ENCODE measurements around the gene ADARB2.

The ADARB2 gene

DNA sequence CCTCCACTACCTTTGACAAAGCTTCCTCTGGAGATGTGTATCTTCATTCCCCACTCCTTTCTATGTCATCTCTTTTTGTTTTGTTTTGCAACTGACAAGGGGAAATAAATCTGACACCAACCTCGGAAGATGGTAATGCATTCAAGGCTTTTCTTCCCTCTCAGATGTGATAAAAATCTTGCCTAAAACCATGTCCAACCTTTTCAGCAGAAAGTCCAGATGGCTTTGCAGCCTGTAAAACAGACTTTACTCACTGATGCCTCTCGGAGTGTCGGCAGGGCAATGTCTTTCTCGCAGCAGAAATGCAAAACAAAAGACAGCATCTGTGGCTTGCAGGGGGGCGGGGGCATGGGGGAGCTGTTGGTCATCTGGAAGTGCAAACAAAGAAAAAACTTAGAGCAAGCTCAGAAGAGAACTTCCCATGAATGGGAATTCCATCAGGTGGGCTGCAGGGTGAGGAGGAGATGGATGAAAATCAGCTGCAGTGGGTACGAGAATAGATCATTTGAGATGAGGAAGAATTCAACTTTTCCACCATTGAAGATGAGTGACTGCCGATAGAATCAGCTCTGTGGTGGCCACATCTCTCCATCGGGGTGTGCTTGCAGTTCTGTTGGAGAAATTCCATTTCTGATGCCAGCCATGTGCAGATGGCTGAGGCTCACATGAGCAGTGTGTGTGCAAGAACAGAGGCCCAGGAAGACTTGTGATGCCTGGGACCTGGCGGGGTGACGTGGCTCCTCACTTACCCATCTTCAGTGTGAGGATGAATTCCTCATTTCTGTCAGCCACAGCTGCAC is 443.5 kb downstream of the ADARB2 start:
- DNase-seq = no peak

DNA sequence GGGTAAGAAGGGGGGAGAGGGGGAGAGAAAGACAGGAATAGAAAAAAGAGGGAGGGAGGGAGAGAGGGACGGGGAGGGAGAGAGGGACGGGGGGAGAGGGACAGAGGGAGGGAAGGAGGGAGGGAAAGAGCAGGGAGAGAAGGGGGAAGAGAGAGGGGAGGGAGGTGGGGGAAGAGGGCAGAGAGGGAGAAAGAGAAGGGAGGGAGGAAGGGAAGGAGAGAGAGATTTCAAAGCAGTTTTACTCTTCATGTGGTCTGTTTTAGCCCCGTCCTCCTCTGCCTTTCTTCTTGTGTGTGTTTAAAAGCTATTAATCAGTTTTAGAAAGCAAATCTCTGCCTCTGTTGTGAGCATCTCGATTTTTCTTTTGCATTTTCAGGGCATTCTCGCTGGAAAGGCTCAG is 444.2 kb downstream of the ADARB2 start:
- DNase-seq = no peak

DNA sequence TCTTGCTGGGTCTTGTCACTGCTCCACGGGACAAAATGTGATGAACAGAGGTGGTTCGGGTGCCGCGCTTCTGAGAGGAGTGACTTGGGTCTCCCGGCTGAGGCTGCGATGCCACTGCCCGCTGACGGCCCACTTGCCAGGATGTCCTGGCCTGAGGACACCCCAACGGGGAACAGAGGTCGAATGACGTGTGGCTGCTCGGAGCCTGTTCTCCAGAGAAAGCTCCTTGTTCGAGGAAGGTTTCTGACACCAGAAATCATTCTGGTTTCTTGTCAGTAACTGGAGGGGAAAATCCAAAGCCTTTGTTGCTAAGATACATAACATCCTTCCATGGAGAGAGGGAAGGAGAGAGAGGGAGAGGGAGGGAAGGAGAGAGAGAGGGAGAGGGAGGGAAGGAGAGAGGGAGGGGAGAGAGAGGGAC is 444.7 kb downstream of the ADARB2 start:
- no peak for DNase-seq

DNA sequence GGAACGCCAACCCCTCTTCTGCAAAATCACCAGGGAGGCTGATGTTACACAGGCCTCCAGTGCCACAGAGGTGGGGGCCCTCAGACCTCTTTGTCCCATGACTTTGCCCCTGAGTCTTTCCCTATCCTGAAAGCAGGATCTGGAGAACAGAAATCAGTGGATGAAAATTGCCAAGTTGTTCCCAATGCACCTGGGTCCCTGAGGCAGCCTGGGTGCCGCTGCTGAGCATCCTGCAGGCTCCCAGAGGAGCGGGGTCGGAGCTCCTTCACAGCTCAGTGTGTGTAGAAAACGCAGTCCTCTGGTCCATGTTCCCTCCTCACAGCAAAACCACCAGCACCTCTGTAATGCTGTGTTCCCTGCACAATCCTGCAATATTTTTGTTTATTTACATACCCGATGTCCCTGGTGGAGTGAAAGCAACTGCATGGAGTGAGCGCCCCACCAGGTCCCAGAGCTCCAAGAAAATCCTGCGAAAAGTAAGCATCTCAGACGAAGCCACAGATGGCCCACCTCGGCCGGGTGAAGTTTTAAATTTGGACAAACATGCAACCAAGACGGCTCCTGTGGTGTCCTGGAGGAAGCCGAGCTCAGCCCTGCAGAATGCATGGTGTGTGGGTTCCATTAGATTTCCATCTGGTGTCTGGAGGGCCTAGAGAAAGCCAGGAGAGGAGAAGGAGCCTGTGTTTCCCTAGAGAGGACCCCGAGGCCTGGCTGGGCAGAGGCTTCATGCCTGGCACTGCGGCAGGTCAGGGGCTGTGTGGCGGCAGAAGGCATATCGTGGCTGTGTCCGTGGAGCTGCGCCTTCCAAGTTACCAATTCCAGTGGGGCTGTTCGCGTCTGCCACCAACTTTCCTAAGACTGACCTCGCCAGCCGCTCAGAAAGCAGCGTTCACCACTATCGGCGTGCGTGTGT is 445.9 kb downstream of the ADARB2 start:
- no peak for DNase-seq

DNA sequence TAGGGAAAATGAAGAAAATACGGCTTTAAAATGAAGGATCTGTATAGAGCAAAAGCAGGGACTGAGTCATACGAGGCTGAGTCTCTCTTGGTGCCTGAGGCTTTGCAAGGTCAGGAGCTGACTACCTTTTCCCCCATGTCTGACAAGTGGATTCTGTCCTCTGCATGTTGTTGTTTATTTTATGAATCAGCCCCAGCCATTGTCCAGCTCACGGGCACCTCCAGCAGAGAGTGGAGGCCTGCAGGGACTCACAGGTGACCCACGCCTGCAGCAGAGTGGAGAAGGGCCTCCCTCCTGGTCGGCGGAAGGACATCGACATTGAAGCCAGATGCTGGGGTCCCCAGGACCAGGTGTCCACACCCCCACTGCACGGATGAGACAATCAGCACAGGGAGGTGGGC is 447.3 kb downstream of the ADARB2 start:
- no peak for DNase-seq

DNA sequence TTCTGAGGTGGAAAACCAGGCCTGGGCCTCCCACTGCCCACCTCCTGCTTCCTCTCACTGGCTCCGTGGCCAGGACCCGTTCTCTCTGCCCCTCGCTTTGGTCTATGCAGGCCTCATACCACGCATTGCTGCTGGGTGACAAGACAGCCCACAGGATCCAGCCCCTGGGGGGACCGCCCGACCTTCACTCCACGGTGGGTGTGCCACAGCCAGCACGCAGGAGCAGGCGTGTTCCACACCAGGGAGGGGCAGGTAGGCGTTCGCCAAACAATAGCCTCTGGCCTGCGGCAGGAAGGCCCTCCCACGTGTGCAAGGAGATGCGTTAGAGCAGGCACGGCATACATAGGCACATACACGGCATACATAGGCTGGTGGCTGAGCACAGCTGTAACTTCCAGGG is 447.7 kb downstream of the ADARB2 start:
- DNase-seq = no peak

DNA sequence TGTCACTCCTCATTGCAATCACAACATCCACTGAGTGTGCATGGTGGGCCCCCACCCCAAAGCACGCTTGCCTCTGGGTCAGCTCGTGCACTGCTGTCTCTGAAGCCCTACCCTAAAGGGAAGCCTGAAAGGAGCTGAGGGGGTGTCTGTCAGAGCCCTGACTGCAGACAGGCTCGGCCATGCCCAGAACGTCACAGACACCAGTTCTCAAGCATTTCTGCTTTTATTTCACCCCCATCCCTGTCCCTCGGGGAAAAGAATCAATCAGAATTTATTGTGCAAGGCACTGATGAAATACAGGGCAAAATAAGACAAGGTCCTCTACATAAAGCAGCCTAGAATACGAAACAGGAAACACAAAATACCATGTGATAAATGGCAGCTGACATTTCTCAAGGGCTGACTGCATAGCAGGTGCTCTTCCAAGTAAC is 449.3 kb downstream of the ADARB2 start:
- DNase-seq = no peak

DNA sequence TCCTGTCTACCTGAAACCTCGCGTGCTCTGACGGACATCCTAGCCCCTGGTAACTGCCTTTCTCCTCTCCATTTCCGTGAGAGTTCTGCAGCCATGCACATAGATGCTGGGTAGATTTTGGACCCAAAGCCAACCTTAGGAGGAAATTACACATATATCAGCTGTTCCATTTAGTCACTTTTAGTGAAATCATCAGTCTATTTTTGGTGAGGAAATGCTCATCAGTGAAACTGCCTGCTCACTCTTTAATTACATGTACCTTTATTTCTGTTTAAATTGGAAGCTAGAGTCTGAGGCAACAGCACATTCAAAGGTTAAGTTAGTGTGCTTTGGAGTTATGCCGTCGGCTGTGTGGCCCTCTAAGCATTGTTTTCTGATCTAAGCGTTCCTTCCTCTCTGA is 449.8 kb downstream of the ADARB2 start:
- DNase-seq = no peak

DNA sequence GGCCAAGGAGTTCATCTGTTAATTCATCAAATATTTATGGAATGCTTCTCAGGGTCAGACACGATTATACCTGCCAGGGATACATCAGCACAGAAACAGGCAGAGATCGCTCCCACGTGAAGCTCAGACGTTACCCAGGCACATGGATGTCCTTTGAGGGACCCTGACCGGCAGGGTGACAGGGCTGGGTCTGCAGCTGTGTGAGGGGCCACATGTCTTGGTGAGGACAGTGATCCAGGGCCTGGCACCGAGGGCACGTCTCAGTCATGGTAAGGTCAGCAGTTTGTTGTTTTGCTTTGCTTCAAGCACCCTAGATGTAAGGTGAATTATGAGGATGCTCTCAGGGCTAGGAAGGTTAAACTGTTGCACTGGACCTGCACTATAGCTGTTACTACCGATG is 453.2 kb downstream of the ADARB2 start:
- no peak for DNase-seq

DNA sequence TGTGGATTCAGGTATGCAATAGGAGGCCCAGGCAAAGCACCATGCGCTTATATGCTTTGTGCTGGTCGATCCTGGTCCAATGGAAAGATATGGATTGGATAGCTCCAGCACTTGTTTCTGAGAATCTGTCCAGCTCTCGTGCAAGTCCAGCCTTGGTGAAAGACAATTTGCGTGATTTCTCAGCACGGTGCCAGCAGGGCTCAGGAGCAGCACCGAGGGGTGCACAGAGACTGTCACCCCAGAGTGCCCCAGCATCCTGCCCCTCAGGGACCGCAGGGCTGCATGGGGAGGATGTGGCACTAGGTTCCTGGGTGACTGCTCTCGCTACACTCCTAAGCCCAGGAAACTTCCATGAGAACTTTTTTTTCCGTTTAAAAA is 455.9 kb downstream of the ADARB2 start:
- DNase-seq = no peak

DNA sequence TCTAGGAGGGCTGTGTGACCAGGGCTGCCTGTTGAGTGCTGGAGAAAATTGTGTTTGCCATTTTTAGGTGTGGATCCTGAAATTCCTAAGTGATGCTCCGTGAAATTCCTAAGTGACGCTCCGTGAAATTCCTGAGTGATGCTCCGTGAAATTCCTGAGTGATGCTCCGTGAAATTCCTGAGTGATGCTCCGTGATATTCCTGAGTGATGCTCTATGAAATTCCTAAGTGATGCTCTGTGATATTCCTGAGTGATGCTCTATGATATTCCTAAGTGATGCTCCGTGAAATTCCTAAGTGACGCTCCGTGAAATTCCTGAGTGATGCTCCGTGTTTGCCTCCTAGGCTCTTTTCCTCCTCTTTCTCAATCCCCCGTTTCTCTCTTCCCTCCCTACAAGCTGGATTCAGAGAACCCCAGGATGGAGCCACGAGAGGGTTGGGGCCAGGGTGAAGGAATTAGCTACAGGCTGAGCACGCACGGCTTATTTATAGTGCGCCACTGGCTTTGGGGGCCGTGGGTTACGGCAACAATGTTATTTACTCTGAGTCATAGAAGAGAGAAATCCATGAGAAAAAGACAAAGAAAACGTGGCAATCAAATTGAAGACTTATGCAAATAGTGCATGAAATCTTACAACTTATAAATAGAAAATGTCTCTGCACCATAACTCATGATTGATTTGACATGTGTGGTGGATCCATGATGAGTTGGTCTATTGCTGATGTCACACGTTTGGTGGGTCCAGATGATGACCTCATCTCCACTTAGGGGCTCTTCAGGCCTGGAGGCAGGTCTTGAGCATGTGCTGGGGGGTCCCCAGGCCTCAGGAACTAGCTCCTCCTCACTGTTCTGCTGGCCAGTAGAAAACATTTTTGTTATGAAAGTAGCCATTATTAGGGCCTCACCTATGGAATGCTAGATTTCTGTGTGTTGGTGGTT is 456.6 kb downstream of the ADARB2 start:
- no peak for DNase-seq

DNA sequence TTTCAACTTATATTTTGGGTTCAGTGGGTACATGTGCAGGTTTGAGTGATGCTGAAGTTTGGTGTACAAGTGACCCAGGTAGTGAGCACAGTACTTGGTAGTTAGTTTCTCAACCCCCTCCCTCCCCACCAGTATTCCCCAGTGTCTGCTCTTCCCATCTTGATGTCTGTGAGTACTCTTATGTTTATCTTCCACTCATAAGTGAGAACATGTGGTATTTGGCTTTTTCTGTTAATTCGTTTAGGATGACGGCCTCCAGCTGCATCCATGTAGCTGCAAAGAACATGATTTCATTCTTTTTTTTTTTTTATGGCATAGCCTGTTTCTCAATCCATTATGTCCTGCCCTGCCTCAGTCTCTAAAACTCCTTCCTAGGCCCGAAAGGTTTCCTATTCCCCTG is 459.0 kb downstream of the ADARB2 start:
- DNase-seq = no peak

DNA sequence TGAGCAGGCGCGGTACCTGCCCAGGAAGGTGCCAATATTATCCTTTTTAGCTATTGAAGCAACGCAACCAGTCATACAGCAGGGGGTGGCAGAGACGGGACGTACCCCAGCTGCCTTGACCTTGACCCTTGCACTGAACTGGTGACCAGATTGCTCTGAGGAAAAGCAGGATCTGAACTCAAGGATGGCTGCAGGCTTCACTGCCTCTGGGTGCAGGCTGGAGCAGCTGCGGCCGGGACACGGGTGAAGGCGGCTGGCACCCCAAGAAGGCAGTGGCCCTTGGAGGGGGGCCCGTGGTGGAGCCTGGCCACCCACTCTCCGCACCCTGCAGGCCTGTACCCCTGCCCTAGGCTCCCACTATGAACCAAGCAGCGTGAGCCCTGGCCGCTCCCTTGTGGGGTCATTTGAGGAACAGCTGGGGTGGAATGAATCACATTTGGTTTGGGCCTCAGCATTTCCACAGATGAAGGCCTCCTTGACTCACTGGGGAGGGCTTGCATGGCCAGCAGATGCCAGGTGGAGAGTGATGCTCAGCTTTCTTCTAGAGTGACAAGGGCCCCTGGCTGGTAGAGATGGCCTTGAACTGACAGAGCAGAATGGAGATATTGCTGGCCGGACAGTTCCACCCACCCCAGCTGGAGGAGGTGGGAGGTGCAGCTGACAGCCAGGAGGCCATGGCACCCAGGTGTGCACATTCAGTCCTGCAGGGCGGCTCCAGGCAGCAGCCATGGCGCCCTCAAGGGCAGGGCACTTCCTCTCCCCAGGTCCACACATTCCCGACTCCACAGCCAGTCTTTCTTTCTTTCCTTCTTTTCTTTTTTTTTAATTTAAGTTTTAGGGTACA is 462.4 kb downstream of the ADARB2 start:
- no peak for DNase-seq

DNA sequence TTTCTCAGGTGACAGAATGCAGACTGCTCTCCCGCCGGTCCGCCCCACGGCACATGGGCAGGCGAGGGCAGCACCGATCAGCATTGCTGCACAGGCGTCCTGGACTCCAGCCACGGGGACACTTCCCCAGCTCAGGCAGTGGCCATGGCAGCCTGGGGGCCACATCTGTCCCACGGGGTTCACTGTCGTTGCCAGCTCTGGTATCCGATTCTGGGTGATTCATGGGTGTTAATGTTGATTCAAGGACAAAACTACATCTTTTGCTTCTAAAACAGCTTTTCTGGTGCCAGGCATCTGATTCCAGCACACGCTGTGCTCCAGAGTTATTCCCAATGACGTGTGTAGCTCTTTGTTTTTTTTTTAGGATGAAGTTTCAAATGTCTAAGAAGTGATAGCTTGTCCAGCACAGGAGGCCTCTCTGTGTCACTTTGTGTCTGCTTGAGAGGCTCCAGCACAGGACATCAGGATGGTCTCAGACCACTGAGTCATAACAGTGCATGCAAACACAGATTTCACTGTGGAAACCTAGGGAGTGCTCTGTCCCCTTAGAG is 463.1 kb downstream of the ADARB2 start:
- no peak for DNase-seq

DNA sequence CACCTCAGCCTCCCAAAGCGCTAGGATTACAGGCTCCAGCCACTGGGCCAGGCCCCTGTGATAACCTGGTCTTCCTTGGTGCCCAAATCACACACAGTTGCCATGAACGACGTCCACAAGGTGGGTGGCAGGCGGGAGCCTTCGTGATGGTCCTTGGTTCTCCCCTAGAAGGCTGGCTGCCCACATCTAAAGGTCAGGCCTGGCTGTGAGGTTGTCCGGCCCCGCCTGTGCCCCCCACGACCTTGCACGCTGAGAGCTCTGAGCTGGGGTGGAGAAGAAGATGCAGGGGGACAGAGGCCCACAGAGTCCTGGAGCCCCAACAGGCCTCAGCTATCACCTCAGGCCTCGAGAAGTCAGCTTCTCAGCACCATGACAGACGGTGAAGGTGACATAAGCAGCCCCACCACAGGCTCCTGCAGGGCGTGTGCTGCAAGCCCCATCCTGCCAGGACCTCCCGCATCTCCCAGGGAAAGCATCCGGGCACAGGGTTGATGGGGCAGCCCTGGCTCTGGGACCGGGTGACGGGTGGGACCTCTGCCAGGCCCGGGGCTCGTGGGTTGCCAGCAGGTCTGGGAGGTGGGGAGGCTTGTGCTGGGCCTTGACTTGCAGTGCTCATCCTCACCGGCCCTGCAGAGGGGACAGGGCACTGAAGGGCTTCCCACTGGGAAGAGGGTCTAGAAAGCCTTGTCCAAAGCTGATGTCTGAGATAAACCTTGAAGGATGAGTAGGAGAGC is 463.8 kb downstream of the ADARB2 start:
- DNase-seq = no peak

DNA sequence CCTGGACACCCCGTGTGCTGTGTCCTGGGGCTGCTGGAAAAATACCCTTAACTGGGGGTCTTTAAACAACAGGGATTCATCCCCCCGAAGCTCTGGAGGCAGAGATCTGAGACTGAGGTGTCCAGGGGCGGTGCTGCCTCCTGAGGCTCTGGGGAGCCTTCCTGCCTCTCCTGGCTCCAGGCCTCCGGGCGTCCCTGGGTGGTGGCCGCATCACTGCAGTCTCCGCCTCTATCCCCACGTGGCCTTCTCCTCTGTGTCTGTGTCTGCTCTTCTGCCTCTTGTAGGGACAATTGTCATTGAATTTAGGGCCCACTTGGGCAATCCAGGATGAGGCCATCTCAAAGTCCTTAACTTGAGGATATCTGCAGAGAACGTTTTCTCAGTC is 464.6 kb downstream of the ADARB2 start:
- no peak for DNase-seq

DNA sequence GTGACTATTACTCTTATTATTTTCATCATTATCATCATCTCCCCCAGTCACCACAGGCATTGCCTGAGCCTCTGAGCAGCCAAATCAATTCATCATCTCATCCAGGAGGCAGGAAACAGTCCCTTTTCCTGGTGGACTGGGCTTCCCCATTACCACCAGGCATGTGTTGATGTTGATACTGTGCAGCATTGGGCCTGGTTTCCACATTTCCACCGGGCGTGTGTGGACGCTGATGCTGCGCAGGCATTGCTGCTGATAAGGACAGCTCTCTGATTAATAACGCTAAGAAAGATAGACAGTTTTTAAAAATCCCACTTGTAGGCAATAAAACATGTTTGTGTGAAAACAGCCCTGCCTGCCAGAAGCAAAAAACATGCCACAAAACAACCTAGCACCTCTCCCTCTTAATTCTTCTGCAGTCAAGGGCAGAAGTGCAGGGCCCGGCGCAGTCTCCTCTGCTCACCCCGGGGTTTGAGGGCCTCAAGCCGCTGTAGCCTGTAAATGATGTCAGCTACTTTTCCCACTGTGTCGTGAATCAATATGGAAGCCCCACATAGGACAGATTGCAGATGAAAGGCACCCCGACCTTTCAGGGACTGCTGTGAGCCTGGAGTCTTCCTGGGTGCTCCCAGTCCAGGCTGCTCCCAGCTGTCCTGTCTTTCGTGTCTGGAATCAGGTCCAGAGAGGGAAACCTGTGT is 465.1 kb downstream of the ADARB2 start:
- no peak for DNase-seq

DNA sequence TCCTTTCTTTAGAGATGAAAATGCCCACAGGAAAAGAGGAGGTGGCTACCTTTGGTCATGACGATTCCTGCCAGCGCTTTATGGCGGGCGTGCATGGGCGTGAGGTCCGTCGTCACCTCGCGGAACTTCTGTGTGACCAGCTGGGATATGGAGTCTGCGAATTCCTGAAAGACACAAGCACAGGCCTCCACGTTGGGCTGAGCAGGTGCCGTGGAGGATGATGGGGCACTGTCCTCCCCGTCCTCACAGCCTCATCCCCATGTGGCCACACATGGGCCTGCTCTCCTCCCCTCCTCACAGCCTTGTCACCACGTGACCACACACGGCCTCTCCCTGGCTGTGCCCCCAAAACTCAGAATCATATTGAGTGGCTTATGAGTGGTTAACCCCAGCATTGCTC is 466.4 kb downstream of the ADARB2 start:
- DNase-seq = no peak

DNA sequence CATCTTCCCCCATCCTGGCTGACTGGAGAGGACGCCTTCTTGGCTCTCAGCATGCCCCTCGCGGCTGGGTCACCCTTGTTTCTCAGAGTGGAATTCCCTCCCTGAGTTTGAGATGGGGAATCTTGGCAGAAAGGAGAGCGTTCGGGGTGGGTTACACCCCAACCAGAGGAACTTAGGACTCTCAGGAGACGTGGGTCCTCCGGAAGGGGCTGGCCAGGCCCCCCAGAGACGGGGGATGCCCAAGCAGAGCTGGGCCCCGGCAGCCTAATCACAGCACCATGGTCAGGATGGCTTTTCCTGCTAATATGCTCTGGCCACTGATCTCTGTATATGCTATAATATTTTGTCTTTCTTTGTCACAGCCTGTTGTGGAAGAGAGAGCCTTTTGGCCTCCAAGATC is 466.8 kb downstream of the ADARB2 start:
- DNase-seq = no peak

DNA sequence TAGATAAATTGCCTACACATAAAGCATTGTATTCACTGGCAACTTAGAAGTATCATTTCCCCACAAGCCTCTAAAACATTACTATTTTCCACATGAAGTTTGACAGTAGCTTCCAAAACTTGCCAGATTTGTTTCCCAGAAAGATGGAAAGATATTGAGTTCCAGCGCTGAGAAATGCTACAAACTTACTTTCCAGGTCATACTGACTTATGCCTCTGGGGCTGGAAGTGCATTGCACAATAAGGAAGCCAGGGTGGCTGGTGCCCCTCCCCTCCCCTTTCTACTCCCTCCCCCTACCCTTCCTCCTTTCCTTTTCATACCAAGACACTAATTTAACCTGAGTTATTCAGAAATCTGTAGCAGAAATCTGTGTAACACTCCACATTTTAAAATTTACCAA is 468.5 kb downstream of the ADARB2 start:
- no peak for DNase-seq
